B cell (primary cell): ENCODE measurements around the gene MMP24. TPM values are rescaled to one million over a fixed set of nuclear protein-coding genes. Genes with fewer than 3 reads are reported as not detected.

Experiments
- ATAC-seq: fragments of 200-7000 bp; cut with Tn5 transposase; one replicate; pipeline ENCODE4 v1.10.0; 2021; ENCODE audit warnings: low read depth, mild to moderate bottlenecking, moderate number of reproducible peaks, moderate library complexity
- CTCF ChIA-PET: fragments of 350-600 bp; sonication (Branson Sonifier 250); formaldehyde crosslinking; loops from one replicate; lab custom pipeline; 2021; ENCODE audit warnings: antibody characterized with exemption, inconsistent platforms; lab: Charles Lee
- POLR2A ChIA-PET: fragments of 350-600 bp; sonication (Branson Sonifier 250); formaldehyde crosslinking; loops from one replicate; lab custom pipeline; 2021; ENCODE audit warnings: antibody characterized with exemption; lab: Charles Lee
- DNase-seq: peaks from one replicate; pipeline ENCODE4 v3.0.0; 2013
- H2AFZ ChIP-seq: 2 replicates; pipeline ENCODE4 v1.6.1; 2012; ENCODE audit warnings: mild to moderate bottlenecking, low read depth, low read length; ENCODE audit not compliant: insufficient read depth, poor library complexity, severe bottlenecking
- H3K27ac ChIP-seq, 2 donors: 1 replicate in 1 of 2; 2 replicates in 1 of 2; pipeline ENCODE4 v1.5.1; 2012 to 2013; ENCODE audit warnings: low read length in 2 of 2, mild to moderate bottlenecking in 2 of 2, moderate library complexity in 1 of 2
- H3K27me3 ChIP-seq, 4 experiments: fragments of 200-600 bp in 1 of 4; sonication (generic) in 1 of 4; replicated peaks in 1 of 4; 1 replicate in 2 of 4; 2 replicates in 2 of 4; pipeline versions ENCODE4 v1.6.1 to v1.7.0; 2013 to 2016; ENCODE audit warnings: low read length in 3 of 4, mild to moderate bottlenecking in 2 of 4, mixed read lengths in 1 of 4, moderate library complexity in 1 of 4; ENCODE audit not compliant: insufficient read depth in 4 of 4, control insufficient read depth in 3 of 4; ENCODE audit errors: control extremely low read depth in 1 of 4
- H3K36me3 ChIP-seq, 2 experiments: replicated peaks in 1 of 2; 1 replicate in 1 of 2; 2 replicates in 1 of 2; pipeline versions ENCODE4 v1.6.1 to v1.7.1; 2013; ENCODE audit warnings: low read length in 1 of 2; ENCODE audit not compliant: insufficient read depth in 2 of 2, control insufficient read depth in 1 of 2; ENCODE audit errors: control extremely low read depth in 1 of 2, extremely low read depth in 1 of 2
- H3K4me1 ChIP-seq, 2 donors: fragments of 200-600 bp in 1 of 2; sonication (generic) in 1 of 2; 1 replicate in 1 of 2; 2 replicates in 1 of 2; pipeline versions ENCODE4 v1.5.1 to v1.6.1; 2013 to 2017; ENCODE audit warnings: low read length in 2 of 2; ENCODE audit not compliant: control insufficient read depth in 2 of 2, insufficient read depth in 2 of 2
- H3K4me2 ChIP-seq: replicated peaks from 2 replicates; pipeline ENCODE3; 2012; ENCODE audit warnings: mild to moderate bottlenecking, low read depth, low read length; ENCODE audit not compliant: poor library complexity, severe bottlenecking
- H3K4me3 ChIP-seq, 5 experiments: fragments of 200-600 bp in 1 of 5; sonication (generic) in 1 of 5; 1 replicate in 3 of 5; 2 replicates in 2 of 5; pipeline versions ENCODE4 v1.5.1 to v1.7.0; 2011 to 2016; ENCODE audit warnings: low read length in 4 of 5, mild to moderate bottlenecking in 4 of 5, low read depth in 2 of 5, control low read depth in 1 of 5, moderate library complexity in 1 of 5; ENCODE audit not compliant: insufficient read depth in 1 of 5; ENCODE audit errors: control extremely low read depth in 1 of 5, extremely low read depth in 1 of 5
- H3K79me2 ChIP-seq: fragments of 200-600 bp; sonication (generic); one replicate; pipeline ENCODE4 v1.6.0; 2016; ENCODE audit warnings: low read length; ENCODE audit not compliant: control insufficient read depth, insufficient read depth
- H3K9ac ChIP-seq: fragments of 200-600 bp; sonication (generic); 2 replicates; pipeline ENCODE4 v1.6.1; 2017; ENCODE audit warnings: mild to moderate bottlenecking, low read length, moderate library complexity
- H3K9me3 ChIP-seq, 3 donors: one replicate each; pipeline versions ENCODE4 v1.6.1 to v1.7.1; 2013; ENCODE audit warnings: low read length in 2 of 3; ENCODE audit not compliant: control insufficient read depth in 2 of 3, insufficient read depth in 1 of 3; ENCODE audit errors: control extremely low read depth in 1 of 3
- H4K20me1 ChIP-seq: 2 replicates; pipeline ENCODE4 v1.6.0; 2012; ENCODE audit warnings: mild to moderate bottlenecking, low read length; ENCODE audit not compliant: insufficient read depth, control insufficient read depth, poor library complexity, severe bottlenecking
- H3K27ac Mint-ChIP-seq: one replicate; pipeline ENCODE4 v1.8.0; 2021; ENCODE audit warnings: mixed read lengths
- H3K27me3 Mint-ChIP-seq: one replicate; pipeline ENCODE4 v1.8.0; 2021; ENCODE audit warnings: mixed read lengths
- H3K4me1 Mint-ChIP-seq: one replicate; pipeline ENCODE4 v1.8.0; 2021; ENCODE audit warnings: mixed read lengths
- H3K4me3 Mint-ChIP-seq: one replicate; pipeline ENCODE4 v1.8.0; 2021; ENCODE audit warnings: mixed read lengths
- H3K9me3 Mint-ChIP-seq: one replicate; pipeline ENCODE4 v1.8.0; 2022; ENCODE audit warnings: mixed read lengths; ENCODE audit not compliant: insufficient read depth
- EZH2 ChIP-seq: IDR thresholded peaks from 2 replicates; pipeline ENCODE4 v1.6.1; 2012; ENCODE audit warnings: borderline replicate concordance, low read depth, mild to moderate bottlenecking, moderate library complexity, low read length; ENCODE audit not compliant: insufficient read depth, poor library complexity, severe bottlenecking
- WGBS: methylation state at CpG from one replicate; pipeline ENCODE4 v1.1.5; 2013; ENCODE audit warnings: missing lambda C conversion rate; ENCODE audit not compliant: insufficient coverage; 5-methylcytosine and 5-hydroxymethylcytosine counted together
- intact Hi-C: fragments of 100-400 bp; cut with micrococcal nuclease; formaldehyde crosslinking; loops from one replicate; pipeline ENCODE4 v1.10.0; 2022
- polyA plus RNA-seq: library from polyadenylated mRNA; depleted of rRNA; stranded (reverse); fragments of >200 nt; gene quantifications from 2 replicates; pipeline ENCODE4 v1.2.3, GENCODE V29; 2012
- total RNA-seq, 2 donors: library from RNA; stranded (reverse); fragments of 120-200 nt in 1 of 2; gene quantifications; 1 replicate in 1 of 2; 2 replicates in 1 of 2; pipeline versions ENCODE4 v1.2.3 to v1.2.4, GENCODE V29; 2013 to 2022
- TF ChIP-seq, protein P1 (sequence below): fragments of 200-600 bp; IDR thresholded peaks from one replicate; pipeline ENCODE4 v1.8.0; 2022; ENCODE audit warnings: antibody characterized with exemption, mild to moderate bottlenecking

MMP24 gene
- total and polyA plus RNA-seq, 2 donors (not counting 1 experiment from before 2014, with no cell fraction given), result not detected

DNA sequence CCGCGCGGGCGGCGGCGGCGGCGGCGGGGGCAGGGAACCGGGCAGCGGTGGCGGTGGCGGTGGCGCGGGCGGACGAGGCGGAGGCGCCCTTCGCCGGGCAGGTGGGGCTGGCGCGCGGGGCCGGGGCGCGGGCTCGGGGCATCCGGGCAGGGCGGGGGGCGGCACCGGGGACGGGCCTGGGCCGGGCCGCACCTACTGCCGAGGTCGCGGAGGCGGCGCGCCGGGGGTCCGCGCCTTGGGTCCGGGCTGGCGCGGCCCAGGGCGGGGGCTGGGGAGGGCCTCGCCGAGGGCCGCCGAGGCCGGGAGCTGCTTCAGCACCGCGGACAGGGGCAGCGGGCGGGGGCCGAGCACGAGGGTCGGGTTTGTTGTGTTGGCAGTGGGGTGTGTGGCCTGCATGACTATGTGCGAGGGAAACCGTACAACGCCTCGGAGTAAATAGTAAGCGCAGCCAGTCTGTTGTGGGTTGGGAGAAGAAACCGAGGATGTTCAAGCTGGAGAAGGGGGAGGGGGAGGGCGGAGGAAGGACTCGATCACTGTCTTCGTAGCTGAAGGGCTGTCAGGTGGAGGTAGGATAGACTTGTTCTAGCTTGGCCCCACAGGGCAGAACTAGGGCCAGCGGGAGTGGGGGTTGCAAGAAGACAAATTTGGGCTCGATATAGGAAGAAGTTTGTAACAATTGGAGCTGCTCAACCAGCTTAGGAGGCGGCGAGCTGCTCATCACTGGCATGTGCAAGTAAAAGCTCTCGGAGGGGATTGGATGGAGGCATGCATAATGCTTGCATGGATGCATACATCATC lies 593 bp downstream of the MMP24 start:
- peaks cover 7 to 9% of the 10 kb centered on the region in 2 donors for H3K4me1 ChIP-seq
- TF ChIP-seq, protein P1, sequence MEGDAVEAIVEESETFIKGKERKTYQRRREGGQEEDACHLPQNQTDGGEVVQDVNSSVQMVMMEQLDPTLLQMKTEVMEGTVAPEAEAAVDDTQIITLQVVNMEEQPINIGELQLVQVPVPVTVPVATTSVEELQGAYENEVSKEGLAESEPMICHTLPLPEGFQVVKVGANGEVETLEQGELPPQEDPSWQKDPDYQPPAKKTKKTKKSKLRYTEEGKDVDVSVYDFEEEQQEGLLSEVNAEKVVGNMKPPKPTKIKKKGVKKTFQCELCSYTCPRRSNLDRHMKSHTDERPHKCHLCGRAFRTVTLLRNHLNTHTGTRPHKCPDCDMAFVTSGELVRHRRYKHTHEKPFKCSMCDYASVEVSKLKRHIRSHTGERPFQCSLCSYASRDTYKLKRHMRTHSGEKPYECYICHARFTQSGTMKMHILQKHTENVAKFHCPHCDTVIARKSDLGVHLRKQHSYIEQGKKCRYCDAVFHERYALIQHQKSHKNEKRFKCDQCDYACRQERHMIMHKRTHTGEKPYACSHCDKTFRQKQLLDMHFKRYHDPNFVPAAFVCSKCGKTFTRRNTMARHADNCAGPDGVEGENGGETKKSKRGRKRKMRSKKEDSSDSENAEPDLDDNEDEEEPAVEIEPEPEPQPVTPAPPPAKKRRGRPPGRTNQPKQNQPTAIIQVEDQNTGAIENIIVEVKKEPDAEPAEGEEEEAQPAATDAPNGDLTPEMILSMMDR, result no peak
- TF ChIP-seq EZH2, result peak; percentile 49
- no peaks in the 10 kb centered on the region for H3K36me3 ChIP-seq
- peak overlapping the region; percentile 68 for H3K4me2 ChIP-seq
- intact Hi-C loops, result no loop called here
- no peak overlapping the region for H2AFZ ChIP-seq
- CTCF ChIA-PET, result interaction anchor here (0.6 to 2.2 kb wide), 3 partner anchors 17 to 457 kb away, joined by 3 to 4 read pairs (median 4); no protein-coding TSS in a partner anchor
- peaks cover 6% of the 10 kb centered on the region for H4K20me1 ChIP-seq
- peak overlapping the region in 1 of 5 experiments; percentile 29 for H3K4me3 ChIP-seq
- peak; percentile 49 for ATAC-seq
- no peak overlapping the region for H3K9ac ChIP-seq
- no peaks in the 10 kb centered on the region for H3K79me2 ChIP-seq
- Mint-ChIP-seq H3K27me3 (peaks cover 55% of the 10 kb centered on the region), H3K4me1 (peaks cover 15% of the 10 kb centered on the region), H3K9me3 (peaks cover 2% of the 10 kb centered on the region), H3K27ac (no peak overlapping the region), H3K4me3 (peak overlapping the region; percentile 79)
- H3K27ac ChIP-seq, result no peak overlapping the region
- peak; percentile 49 for DNase-seq
- POLR2A ChIA-PET, result no interaction called here
- WGBS, result 10% methylated on average over 74 of the region's 74 CpGs
- H3K27me3 ChIP-seq, result peaks cover 0 to 24% (median 15%) of the 10 kb centered on the region in 4 experiments
- H3K9me3 ChIP-seq, result peaks cover 0 to 9% (median 2%) of the 10 kb centered on the region in 3 donors

DNA sequence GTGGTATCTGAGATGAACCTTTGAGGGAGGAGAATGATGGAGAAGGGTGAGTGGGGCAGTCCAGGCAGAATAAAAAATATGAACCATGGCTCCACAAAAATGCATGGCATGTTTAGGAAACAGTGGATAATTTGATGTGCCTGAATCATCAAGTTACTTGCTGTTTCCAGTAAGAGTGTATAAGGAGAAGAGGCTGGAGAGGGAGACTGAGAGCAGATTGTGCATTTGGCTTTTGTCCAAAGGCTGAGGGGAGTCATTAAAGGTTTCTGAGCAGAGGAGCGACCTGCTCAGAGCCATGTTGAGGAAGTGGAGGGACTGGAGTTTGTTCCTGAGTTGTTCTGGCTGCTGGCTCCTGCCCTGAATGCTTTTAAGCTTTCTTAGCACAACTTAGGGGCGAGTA lies 6.1 kb downstream of the MMP24 start:
- ChIA-PET CTCF (no interaction called here), POLR2A (no interaction called here)
- Mint-ChIP-seq H3K4me3 (no peak overlapping the region), H3K27me3 (peaks cover 43% of the 10 kb centered on the region), H3K4me1 (peaks cover 2% of the 10 kb centered on the region), H3K9me3 (peaks cover 2% of the 10 kb centered on the region), H3K27ac (no peak overlapping the region)
- Histone ChIP-seq H3K4me3 (no peak overlapping the region), H3K4me1 (no peaks in the 10 kb centered on the region), H3K27ac (no peak overlapping the region), H3K9me3 (peaks cover 0 to 2% (median 0%) of the 10 kb centered on the region in 3 donors), H2AFZ (no peak overlapping the region), H3K4me2 (no peak overlapping the region), H3K9ac (no peak overlapping the region), H3K36me3 (peaks cover 0 to 2% of the 10 kb centered on the region in 2 experiments), H3K79me2 (no peaks in the 10 kb centered on the region), H3K27me3 (peaks cover 0 to 14% (median 8%) of the 10 kb centered on the region in 4 experiments), H4K20me1 (peaks cover under 1% of the 10 kb centered on the region)
- no peak for DNase-seq
- intact Hi-C loops, result no loop called here
- ATAC-seq, result no peak
- no peak for TF ChIP-seq EZH2
- TF ChIP-seq, protein P1, result no peak
- 75% methylated on average over 2 of the region's 2 CpGs for WGBS
